ENCODE results near the gene ITPK1. TPM values are rescaled to one million over a fixed set of nuclear protein-coding genes. Genes with fewer than 3 reads are reported as not detected.

Gene ITPK1
- total RNA-seq, 1 experiment from 2014 or later: 60.1 TPM

DNA sequence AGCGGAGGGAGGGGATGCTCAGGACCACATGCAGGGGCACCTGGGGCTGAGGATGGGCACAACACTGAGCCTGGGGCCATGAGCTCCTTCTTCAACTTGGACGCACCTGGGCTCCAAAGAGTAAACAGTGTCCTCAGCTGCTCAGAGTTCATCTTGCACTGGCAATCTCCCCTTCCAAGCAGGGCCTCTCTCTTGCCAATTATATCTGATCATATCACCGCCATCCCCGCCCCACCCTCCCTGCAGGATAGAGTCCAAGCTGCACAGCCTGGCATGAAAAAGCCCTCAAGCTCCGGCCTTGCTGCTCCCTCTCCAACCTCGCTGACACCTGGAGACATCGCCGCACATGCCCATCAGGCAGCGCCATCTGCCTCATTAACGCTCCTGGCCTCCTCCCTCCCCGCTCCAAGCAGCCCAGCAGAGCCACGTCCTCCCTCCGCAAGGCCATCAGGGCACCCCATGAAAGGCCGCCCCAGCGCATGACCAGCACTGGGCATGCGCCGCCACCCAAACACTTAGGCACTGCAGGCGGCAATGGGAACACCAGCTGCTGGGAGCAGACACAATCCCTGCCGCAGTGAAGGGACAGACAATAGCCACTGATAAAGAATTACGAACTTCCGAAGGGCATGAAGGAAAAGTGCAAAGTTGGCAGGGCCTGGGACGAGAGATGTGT lies 103.9 kb downstream of the ITPK1 start:
- Histone ChIP-seq H3K4me1 (no peaks in the 10 kb centered on the region), H3K9me3 (no peaks in the 10 kb centered on the region), H3K4me3 (ENCODE audit: low read depth, low read length) (no peak overlapping the region), H3K36me3 (ENCODE audit: control insufficient read depth, insufficient read depth, low read length) (no peaks in the 10 kb centered on the region), H3K27me3 (replicated peaks; ENCODE audit: control insufficient read depth, insufficient read depth, low read length) (no peaks in the 10 kb centered on the region)
- no peak overlapping the region for H3K27ac Mint-ChIP-seq (ENCODE audit: unreplicated experiment)
- peaks cover 4% of the 10 kb centered on the region for H3K4me1 Mint-ChIP-seq (ENCODE audit: low read depth, unreplicated experiment)
- CTCF ChIA-PET: interaction anchor here (1.0 kb wide), 1 partner anchor 60 kb away, joined by 3 read pairs; no protein-coding TSS in a partner anchor
- H3K36me3 Mint-ChIP-seq (ENCODE audit: insufficient read depth, unreplicated experiment): peaks cover 7% of the 10 kb centered on the region
- intact Hi-C loops (cut with micrococcal nuclease; ENCODE audit: unreplicated experiment): no loop called here
- DNase-seq: no peak
- TF ChIP-seq CTCF (IDR thresholded peaks at IDR 0.05; ENCODE audit: insufficient read depth in 1 of 2, low read depth in 1 of 2, low read length in 1 of 2, severe bottlenecking in 1 of 2, unreplicated experiment in 1 of 2): no peak
- no peaks in the 10 kb centered on the region for H3K27me3 Mint-ChIP-seq (ENCODE audit: insufficient read depth, unreplicated experiment)
- no TSS peak for BruUV-seq (replicated peaks)
- H3K4me3 Mint-ChIP-seq (ENCODE audit: unreplicated experiment): no peak overlapping the region
- POLR2A ChIA-PET: no interaction called here
- H3K9me3 Mint-ChIP-seq (ENCODE audit: unreplicated experiment): no peaks in the 10 kb centered on the region

DNA sequence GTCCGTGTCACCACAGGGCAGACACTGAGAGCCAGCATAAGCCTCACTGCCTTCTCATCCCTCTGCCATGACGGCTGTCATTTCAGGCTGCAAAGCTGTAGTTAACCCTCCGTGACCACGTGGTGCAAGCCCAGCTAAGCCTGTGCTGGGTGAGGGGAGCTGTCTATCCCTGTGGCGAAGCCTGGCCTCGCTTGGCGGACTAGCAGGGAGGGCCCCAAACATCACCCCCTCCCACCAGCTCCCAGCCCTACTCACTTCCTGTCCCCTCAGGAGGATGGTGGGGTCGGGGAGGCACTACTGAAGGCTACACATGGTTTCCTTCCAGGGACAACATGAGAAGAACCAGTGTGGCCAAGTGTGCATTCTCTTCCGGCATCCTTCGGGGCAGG lies 104.6 kb downstream of the ITPK1 start:
- no TSS peak for BruUV-seq (replicated peaks)
- POLR2A ChIA-PET: no interaction called here

DNA sequence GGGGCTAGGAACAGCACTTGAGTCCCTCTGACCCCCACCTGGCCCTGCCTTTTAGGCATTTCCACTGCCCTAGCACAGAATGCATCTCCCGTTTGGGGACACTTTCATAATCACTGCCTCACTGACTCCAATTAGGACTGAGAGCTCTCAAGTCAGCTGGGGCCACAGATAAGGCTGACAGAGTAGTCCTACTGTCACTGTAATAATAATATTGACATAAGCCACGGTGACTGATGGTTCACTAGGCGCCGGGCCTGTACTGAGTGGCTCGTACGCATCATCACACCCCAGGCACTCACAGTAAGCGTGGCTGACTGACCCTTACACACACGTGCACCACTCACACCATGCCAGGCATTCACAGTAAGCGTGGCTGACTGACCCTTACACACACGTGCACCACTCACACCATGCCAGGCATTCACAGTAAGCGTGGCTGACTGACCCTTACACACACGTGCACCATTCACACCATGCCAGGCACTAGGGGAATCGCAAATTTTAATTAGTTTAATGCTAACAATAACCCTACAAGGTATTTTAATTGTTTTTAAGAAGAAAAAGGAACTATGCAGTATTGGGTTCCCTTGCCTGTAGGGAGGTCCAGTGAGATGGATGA lies 105.1 kb downstream of the ITPK1 start:
- H3K4me1 ChIP-seq: no peaks in the 10 kb centered on the region
- no peaks in the 10 kb centered on the region for H3K27me3 ChIP-seq (replicated peaks; ENCODE audit: control insufficient read depth, insufficient read depth, low read length)
- Mint-ChIP-seq H3K9me3 (ENCODE audit: unreplicated experiment) (no peaks in the 10 kb centered on the region), H3K27me3 (ENCODE audit: insufficient read depth, unreplicated experiment) (no peaks in the 10 kb centered on the region), H3K36me3 (ENCODE audit: insufficient read depth, unreplicated experiment) (peaks cover 7% of the 10 kb centered on the region), H3K4me1 (ENCODE audit: low read depth, unreplicated experiment) (peaks cover 4% of the 10 kb centered on the region), H3K4me3 (ENCODE audit: unreplicated experiment) (no peak overlapping the region), H3K27ac (ENCODE audit: unreplicated experiment) (no peak overlapping the region)
- no peak for TF ChIP-seq CTCF (IDR thresholded peaks at IDR 0.05; ENCODE audit: insufficient read depth in 1 of 2, low read depth in 1 of 2, low read length in 1 of 2, severe bottlenecking in 1 of 2, unreplicated experiment in 1 of 2)
- DNase-seq: no peak
- no peak overlapping the region for H3K4me3 ChIP-seq (ENCODE audit: low read depth, low read length)
- BruUV-seq (replicated peaks): no TSS peak
- H3K36me3 ChIP-seq (ENCODE audit: control insufficient read depth, insufficient read depth, low read length): no peaks in the 10 kb centered on the region
- ChIA-PET POLR2A (no interaction called here), CTCF (interaction anchor here (1.0 kb wide), 1 partner anchor 59 kb away, joined by 3 read pairs; no protein-coding TSS in a partner anchor)
- H3K9me3 ChIP-seq: no peaks in the 10 kb centered on the region
- intact Hi-C loops (cut with micrococcal nuclease; ENCODE audit: unreplicated experiment): no loop called here

More for the DNA sequence above, 104.6 kb downstream of the ITPK1 start:
- peaks cover 7% of the 10 kb centered on the region for H3K36me3 Mint-ChIP-seq (ENCODE audit: insufficient read depth, unreplicated experiment)
- H3K27me3 ChIP-seq (replicated peaks; ENCODE audit: control insufficient read depth, insufficient read depth, low read length): no peaks in the 10 kb centered on the region
- peaks cover 4% of the 10 kb centered on the region for H3K4me1 Mint-ChIP-seq (ENCODE audit: low read depth, unreplicated experiment)
- H3K36me3 ChIP-seq (ENCODE audit: control insufficient read depth, insufficient read depth, low read length): no peaks in the 10 kb centered on the region
- no peaks in the 10 kb centered on the region for H3K9me3 ChIP-seq
- DNase-seq: no peak
- H3K27me3 Mint-ChIP-seq (ENCODE audit: insufficient read depth, unreplicated experiment): no peaks in the 10 kb centered on the region
- no peak overlapping the region for H3K27ac Mint-ChIP-seq (ENCODE audit: unreplicated experiment)
- H3K9me3 Mint-ChIP-seq (ENCODE audit: unreplicated experiment): no peaks in the 10 kb centered on the region
- no peaks in the 10 kb centered on the region for H3K4me1 ChIP-seq
- CTCF ChIA-PET: interaction anchor here (1.0 kb wide), 1 partner anchor 59 kb away, joined by 3 read pairs; no protein-coding TSS in a partner anchor
- H3K4me3 ChIP-seq (ENCODE audit: low read depth, low read length): no peak overlapping the region
- TF ChIP-seq CTCF (IDR thresholded peaks at IDR 0.05; ENCODE audit: insufficient read depth in 1 of 2, low read depth in 1 of 2, low read length in 1 of 2, severe bottlenecking in 1 of 2, unreplicated experiment in 1 of 2): no peak
- H3K4me3 Mint-ChIP-seq (ENCODE audit: unreplicated experiment): no peak overlapping the region
- intact Hi-C loops (cut with micrococcal nuclease; ENCODE audit: unreplicated experiment): no loop called here
